ENCODE data around the gene ITPR1.

The ITPR1 gene

DNA sequence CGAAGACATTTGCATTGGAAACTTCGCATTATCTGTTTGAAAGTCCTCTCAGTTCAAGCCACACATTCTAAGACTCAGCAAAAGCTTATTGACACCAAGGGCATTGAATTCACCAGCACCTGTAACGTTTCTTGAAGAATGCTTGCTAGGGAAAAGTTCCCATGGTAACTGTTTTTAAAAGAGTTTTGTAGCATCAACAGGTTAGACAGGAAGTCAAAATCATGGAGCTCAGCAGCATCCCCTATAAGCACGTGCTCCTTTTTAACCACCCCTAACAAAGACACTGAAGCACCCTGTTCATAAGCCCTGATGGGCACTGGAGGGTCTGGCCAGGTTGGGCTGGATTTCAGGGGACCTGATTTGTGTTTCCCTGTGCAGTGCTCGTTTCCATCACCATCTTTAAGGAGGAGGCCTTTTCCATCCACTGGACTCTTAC lies 256.4 kb downstream of the ITPR1 start:
- H3K4me3 ChIP-seq (ENCODE audit: insufficient read depth in 1 of 2, low read depth in 1 of 2, low read length in 2 of 2): no peak overlapping the region
- H3K36me3 ChIP-seq (ENCODE audit: control insufficient read depth in 1 of 2, insufficient read depth in 2 of 2, low read depth in 1 of 2, low read length in 2 of 2): no peaks in the 10 kb centered on the region
- H2BK12ac ChIP-seq (ENCODE audit: low read length in 2 of 2): no peak overlapping the region
- no peak for DNase-seq
- H2BK120ac ChIP-seq (ENCODE audit: low read depth, low read length): no peak overlapping the region
- no peak overlapping the region for H2AFZ ChIP-seq (ENCODE audit: low read depth, low read length)
- H4K91ac ChIP-seq (ENCODE audit: low read length): no peak overlapping the region
- no peak overlapping the region for H4K8ac ChIP-seq (ENCODE audit: low read length)
- no peaks in the 10 kb centered on the region for H3K9me3 ChIP-seq (ENCODE audit: control insufficient read depth, low read length)
- peak overlapping the region; percentile 29 for H2AK5ac ChIP-seq (ENCODE audit: low read length, severe bottlenecking)
- no peak overlapping the region for H3K23ac ChIP-seq (ENCODE audit: low read length in 2 of 2)
- peaks cover 30% of the 10 kb centered on the region for H3K4me1 ChIP-seq (ENCODE audit: control insufficient read depth, insufficient read depth, low read depth, low read length)
- no peak overlapping the region for H3K4me2 ChIP-seq (ENCODE audit: low read length, poor library complexity, severe bottlenecking)
- H3K27ac ChIP-seq (ENCODE audit: low read length, poor library complexity, severe bottlenecking): no peak overlapping the region
- no peak overlapping the region for H3K4ac ChIP-seq (ENCODE audit: low read depth in 1 of 2, low read length in 2 of 2)
- no peak overlapping the region for H3K14ac ChIP-seq (ENCODE audit: low read length in 2 of 2)
- H3K79me1 ChIP-seq (replicated peaks; ENCODE audit: low read length, poor library complexity, severe bottlenecking): no peaks in the 10 kb centered on the region
- no peak overlapping the region for H3K18ac ChIP-seq (ENCODE audit: low read depth in 1 of 2, low read length in 2 of 2)
- no peaks in the 10 kb centered on the region for H3K27me3 ChIP-seq (ENCODE audit: control insufficient read depth in 1 of 2, insufficient read depth in 1 of 2, low read length in 2 of 2)
- no peak overlapping the region for H2BK15ac ChIP-seq (ENCODE audit: low read depth, poor library complexity, severe bottlenecking)
- 79% methylated on average over 5 of the region's 5 CpGs for WGBS
- H2BK5ac ChIP-seq (ENCODE audit: low read depth, low read length, poor library complexity, severe bottlenecking): no peak overlapping the region
- no peak overlapping the region for H3K9ac ChIP-seq (ENCODE audit: low read length)

DNA sequence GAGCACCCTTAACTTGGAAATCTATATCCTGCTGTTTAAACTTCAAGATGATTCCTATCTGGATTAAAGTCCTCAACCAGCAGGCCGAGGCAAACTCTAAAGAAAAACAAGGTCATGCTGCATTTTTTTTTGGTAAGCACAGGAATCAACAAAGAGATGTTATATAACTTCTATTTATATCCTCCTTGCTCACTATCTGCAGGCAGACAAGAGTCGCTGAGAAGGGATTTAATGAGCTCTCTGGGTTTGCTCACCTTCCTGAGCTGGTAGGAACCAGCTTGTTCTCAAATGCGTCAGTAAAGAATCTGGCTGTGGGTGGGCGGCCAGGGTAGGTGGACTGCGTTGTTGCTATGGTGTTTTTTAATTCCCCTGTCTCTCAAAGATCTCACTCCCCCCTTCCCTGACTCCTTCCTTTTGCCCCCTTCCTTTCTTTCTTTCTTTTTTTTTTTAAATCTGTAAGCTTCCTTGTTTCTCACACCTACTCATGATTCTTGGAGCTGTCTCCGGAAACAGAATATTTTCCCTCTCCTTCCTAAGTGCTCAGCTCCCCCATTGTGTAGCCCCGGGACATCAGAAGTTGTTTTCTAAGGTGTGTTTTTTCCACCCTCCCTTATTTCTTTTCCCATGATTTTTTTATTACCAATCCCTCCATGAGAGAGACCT lies 257.3 kb downstream of the ITPR1 start:
- Histone ChIP-seq H3K9ac (ENCODE audit: low read length) (no peak overlapping the region), H3K4me2 (ENCODE audit: low read length, poor library complexity, severe bottlenecking) (peak overlapping the region; percentile 18), H3K36me3 (ENCODE audit: control insufficient read depth in 1 of 2, insufficient read depth in 2 of 2, low read depth in 1 of 2, low read length in 2 of 2) (no peaks in the 10 kb centered on the region), H2AK5ac (ENCODE audit: low read length, severe bottlenecking) (peak overlapping the region; percentile 15), H3K27me3 (ENCODE audit: control insufficient read depth in 1 of 2, insufficient read depth in 1 of 2, low read length in 2 of 2) (peaks cover 0 to 3% of the 10 kb centered on the region in 2 experiments), H2BK120ac (ENCODE audit: low read depth, low read length) (no peak overlapping the region), H3K79me1 (replicated peaks; ENCODE audit: low read length, poor library complexity, severe bottlenecking) (no peaks in the 10 kb centered on the region), H4K91ac (ENCODE audit: low read length) (no peak overlapping the region), H2BK5ac (ENCODE audit: low read depth, low read length, poor library complexity, severe bottlenecking) (no peak overlapping the region), H3K27ac (ENCODE audit: low read length, poor library complexity, severe bottlenecking) (peak overlapping the region; percentile 100), H3K18ac (ENCODE audit: low read depth in 1 of 2, low read length in 2 of 2) (peak overlapping the region in 1 of 2 experiments; percentile 60), H3K23ac (ENCODE audit: low read length in 2 of 2) (no peak overlapping the region), H2AFZ (ENCODE audit: low read depth, low read length) (no peak overlapping the region), H3K14ac (ENCODE audit: low read length in 2 of 2) (no peak overlapping the region), H3K4me3 (ENCODE audit: insufficient read depth in 1 of 2, low read depth in 1 of 2, low read length in 2 of 2) (no peak overlapping the region), H3K4me1 (ENCODE audit: control insufficient read depth, insufficient read depth, low read depth, low read length) (peaks cover 30% of the 10 kb centered on the region), H4K8ac (ENCODE audit: low read length) (no peak overlapping the region), H3K9me3 (ENCODE audit: control insufficient read depth, low read length) (no peaks in the 10 kb centered on the region), H3K4ac (ENCODE audit: low read depth in 1 of 2, low read length in 2 of 2) (no peak overlapping the region), H2BK15ac (ENCODE audit: low read depth, poor library complexity, severe bottlenecking) (no peak overlapping the region), H2BK12ac (ENCODE audit: low read length in 2 of 2) (no peak overlapping the region)
- 68% methylated on average over 6 of the region's 7 CpGs for WGBS
- DNase-seq: no peak

DNA sequence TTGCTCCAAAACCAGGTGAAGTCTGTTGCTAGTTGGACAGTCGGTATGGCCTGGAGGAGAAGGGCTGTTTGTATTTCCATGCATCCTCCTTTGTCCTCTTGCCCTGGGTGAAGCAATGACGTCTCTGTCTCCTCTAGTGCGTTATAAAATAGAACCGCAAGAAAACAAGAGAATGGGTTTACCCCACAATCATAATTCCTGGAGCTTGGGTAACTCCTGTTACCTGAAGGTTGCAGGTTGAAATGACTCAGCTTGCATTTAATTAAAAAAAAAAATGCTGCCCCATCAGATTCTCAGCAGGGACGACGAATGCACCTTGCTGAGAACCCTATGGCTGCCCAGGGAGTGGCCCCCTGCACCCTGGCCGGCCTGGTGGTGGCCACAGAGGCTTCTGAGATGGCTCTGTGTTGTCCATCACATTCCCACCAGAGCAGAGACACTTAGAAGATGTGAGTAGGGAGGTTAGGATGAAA lies 257.9 kb downstream of the ITPR1 start:
- DNase-seq: no peak
- no peak overlapping the region for H2AFZ ChIP-seq (ENCODE audit: low read depth, low read length)
- peak overlapping the region; percentile 89 for H2BK5ac ChIP-seq (ENCODE audit: low read depth, low read length, poor library complexity, severe bottlenecking)
- H3K36me3 ChIP-seq (ENCODE audit: control insufficient read depth in 1 of 2, insufficient read depth in 2 of 2, low read depth in 1 of 2, low read length in 2 of 2): no peaks in the 10 kb centered on the region
- 87% methylated on average over 7 of the region's 7 CpGs for WGBS
- no peak overlapping the region for H3K18ac ChIP-seq (ENCODE audit: low read depth in 1 of 2, low read length in 2 of 2)
- peak overlapping the region; percentile 30 for H3K9ac ChIP-seq (ENCODE audit: low read length)
- no peak overlapping the region for H3K4ac ChIP-seq (ENCODE audit: low read depth in 1 of 2, low read length in 2 of 2)
- H3K4me3 ChIP-seq (ENCODE audit: insufficient read depth in 1 of 2, low read depth in 1 of 2, low read length in 2 of 2): no peak overlapping the region
- peak overlapping the region; percentile 15 for H2AK5ac ChIP-seq (ENCODE audit: low read length, severe bottlenecking)
- H3K23ac ChIP-seq (ENCODE audit: low read length in 2 of 2): no peak overlapping the region
- no peak overlapping the region for H2BK120ac ChIP-seq (ENCODE audit: low read depth, low read length)
- no peaks in the 10 kb centered on the region for H3K9me3 ChIP-seq (ENCODE audit: control insufficient read depth, low read length)
- H3K79me1 ChIP-seq (replicated peaks; ENCODE audit: low read length, poor library complexity, severe bottlenecking): no peaks in the 10 kb centered on the region
- H4K91ac ChIP-seq (ENCODE audit: low read length): no peak overlapping the region
- no peak overlapping the region for H3K14ac ChIP-seq (ENCODE audit: low read length in 2 of 2)
- no peak overlapping the region for H4K8ac ChIP-seq (ENCODE audit: low read length)
- no peak overlapping the region for H2BK12ac ChIP-seq (ENCODE audit: low read length in 2 of 2)
- peaks cover 0 to 3% of the 10 kb centered on the region in 2 experiments for H3K27me3 ChIP-seq (ENCODE audit: control insufficient read depth in 1 of 2, insufficient read depth in 1 of 2, low read length in 2 of 2)
- peaks cover 27% of the 10 kb centered on the region for H3K4me1 ChIP-seq (ENCODE audit: control insufficient read depth, insufficient read depth, low read depth, low read length)
- H2BK15ac ChIP-seq (ENCODE audit: low read depth, poor library complexity, severe bottlenecking): no peak overlapping the region
- H3K4me2 ChIP-seq (ENCODE audit: low read length, poor library complexity, severe bottlenecking): peak overlapping the region; percentile 46
- peak overlapping the region; percentile 100 for H3K27ac ChIP-seq (ENCODE audit: low read length, poor library complexity, severe bottlenecking)

DNA sequence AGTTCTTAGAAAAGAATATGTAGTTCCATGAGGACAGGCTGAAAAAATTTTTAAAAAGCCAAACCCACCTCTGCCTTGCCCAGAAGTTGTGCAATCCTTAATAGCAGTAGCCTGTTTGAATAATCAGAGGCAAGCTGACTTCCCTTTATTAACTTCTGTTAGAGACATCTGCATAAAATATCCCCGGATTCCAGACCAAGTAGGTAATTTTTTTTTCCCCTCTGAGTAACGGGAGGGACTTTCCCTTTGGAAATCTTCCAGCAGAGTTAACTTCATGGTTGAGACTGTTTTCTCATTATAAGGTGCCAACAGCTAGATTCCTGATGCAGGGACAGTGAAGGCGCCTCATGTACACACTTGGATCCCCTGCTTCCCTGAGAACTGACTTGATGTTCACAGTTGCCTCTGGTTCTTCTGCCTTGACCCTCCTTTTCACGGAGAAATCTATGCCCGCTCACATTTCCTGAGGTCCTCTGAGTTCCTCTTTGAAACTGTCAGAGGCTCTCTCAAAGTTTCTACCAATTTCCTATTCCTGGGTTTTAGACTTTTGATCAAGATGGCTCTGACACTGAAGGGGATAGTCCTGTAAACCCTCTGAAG lies 258.5 kb downstream of the ITPR1 start:
- peaks cover 25% of the 10 kb centered on the region for H3K4me1 ChIP-seq (ENCODE audit: control insufficient read depth, insufficient read depth, low read depth, low read length)
- H3K4me3 ChIP-seq (ENCODE audit: insufficient read depth in 1 of 2, low read depth in 1 of 2, low read length in 2 of 2): no peak overlapping the region
- peak; percentile 74 for DNase-seq
- no peaks in the 10 kb centered on the region for H3K79me1 ChIP-seq (replicated peaks; ENCODE audit: low read length, poor library complexity, severe bottlenecking)
- no peak overlapping the region for H3K18ac ChIP-seq (ENCODE audit: low read depth in 1 of 2, low read length in 2 of 2)
- H2BK120ac ChIP-seq (ENCODE audit: low read depth, low read length): no peak overlapping the region
- peak overlapping the region; percentile 46 for H3K4me2 ChIP-seq (ENCODE audit: low read length, poor library complexity, severe bottlenecking)
- H3K23ac ChIP-seq (ENCODE audit: low read length in 2 of 2): no peak overlapping the region
- H2BK15ac ChIP-seq (ENCODE audit: low read depth, poor library complexity, severe bottlenecking): no peak overlapping the region
- 68% methylated on average over 5 of the region's 5 CpGs for WGBS
- no peak overlapping the region for H4K91ac ChIP-seq (ENCODE audit: low read length)
- no peaks in the 10 kb centered on the region for H3K36me3 ChIP-seq (ENCODE audit: control insufficient read depth in 1 of 2, insufficient read depth in 2 of 2, low read depth in 1 of 2, low read length in 2 of 2)
- H3K9ac ChIP-seq (ENCODE audit: low read length): peak overlapping the region; percentile 30
- H2BK5ac ChIP-seq (ENCODE audit: low read depth, low read length, poor library complexity, severe bottlenecking): peak overlapping the region; percentile 99
- H3K27me3 ChIP-seq (ENCODE audit: control insufficient read depth in 1 of 2, insufficient read depth in 1 of 2, low read length in 2 of 2): peaks cover 0 to 3% of the 10 kb centered on the region in 2 experiments
- no peak overlapping the region for H3K4ac ChIP-seq (ENCODE audit: low read depth in 1 of 2, low read length in 2 of 2)
- H2BK12ac ChIP-seq (ENCODE audit: low read length in 2 of 2): no peak overlapping the region
- peak overlapping the region; percentile 95 for H2AK5ac ChIP-seq (ENCODE audit: low read length, severe bottlenecking)
- no peak overlapping the region for H4K8ac ChIP-seq (ENCODE audit: low read length)
- H2AFZ ChIP-seq (ENCODE audit: low read depth, low read length): no peak overlapping the region
- peak overlapping the region; percentile 100 for H3K27ac ChIP-seq (ENCODE audit: low read length, poor library complexity, severe bottlenecking)
- no peaks in the 10 kb centered on the region for H3K9me3 ChIP-seq (ENCODE audit: control insufficient read depth, low read length)
- H3K14ac ChIP-seq (ENCODE audit: low read length in 2 of 2): no peak overlapping the region

Measured in mesenchymal stem cell (in vitro differentiated cells and primary cell).